ENCODE results near the gene FRY. TPM values are rescaled to one million over a fixed set of nuclear protein-coding genes. Genes with fewer than 3 reads are reported as not detected.
A peak's percentile ranks its signal among the peaks of the same experiment; 100 is the strongest.

Gene FRY
- total and polyA plus RNA-seq, 11 donors = 21.6 to 237 (median 165) TPM

- no peak overlapping the region for H3K4me3 ChIP-seq
- H3K9me3 ChIP-seq = no peaks in the 10 kb centered on the region
- no peak for TF ChIP-seq CTCF (IDR thresholded peaks at IDR 0.05)
- H3K4me1 ChIP-seq = peaks cover 0 to 59% (median 15%) of the 10 kb centered on the region in 12 donors
- H3K27ac ChIP-seq = peak overlapping the region in 8 of 12 donors; percentile 3 to 74 (median 62)
- H3K36me3 ChIP-seq = peaks cover 0 to 65% (median 15%) of the 10 kb centered on the region in 9 donors
- intact Hi-C loops (cut with DNase I) = loop anchor here in 2 of 10 donors (5.0 to 10.0 kb wide), 2 partner anchors 36 to 179 kb away; no protein-coding TSS in a partner anchor
- peak; percentile 65 to 81 (median 77) for ATAC-seq
- peak in 1 of 5 donors; percentile 12 for DNase-seq
- H3K27me3 ChIP-seq = no peaks in the 10 kb centered on the region
- 50 to 66% (median 63%) methylated on average over 1 of the region's 1 CpG for WGBS, 4 donors
Observed at GRCh38 chr13:32203736-32204135, 172.2 kb downstream of the FRY start.

DNA sequence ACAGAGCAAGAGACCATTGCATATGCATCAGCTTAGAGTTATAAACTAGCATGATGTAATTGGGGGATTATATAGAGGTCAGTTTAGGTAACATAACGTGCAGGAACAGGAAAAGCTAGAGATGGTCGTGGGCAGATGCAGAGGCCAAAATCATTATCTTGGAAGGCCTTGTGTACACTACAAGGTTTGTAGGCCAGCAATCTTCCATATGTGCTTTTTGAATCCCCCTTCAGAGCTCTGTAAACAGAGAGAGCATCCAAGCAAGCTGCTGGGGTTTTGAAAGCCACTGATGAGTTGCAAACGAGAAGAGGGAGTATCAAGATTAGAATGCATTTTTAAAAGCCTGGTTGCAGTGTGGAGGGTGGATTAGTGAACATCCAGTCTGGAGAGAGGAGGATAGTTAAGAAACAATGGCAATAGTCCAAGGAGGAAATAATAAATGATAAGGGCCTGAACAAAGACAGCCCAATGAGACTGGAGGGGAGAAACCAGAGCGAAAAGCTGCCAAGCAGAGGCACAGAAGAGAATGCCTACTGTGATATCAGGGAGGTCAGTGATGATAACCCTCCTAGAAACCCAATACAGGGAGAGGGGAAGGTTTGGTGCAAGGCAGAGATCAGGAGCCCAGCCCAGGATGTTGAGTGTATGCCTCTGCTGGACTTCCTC, 174.0 kb downstream of the FRY start:
- H3K4me1 ChIP-seq = peaks cover 3 to 72% (median 20%) of the 10 kb centered on the region in 12 donors
- ATAC-seq (peak in 1 of 4 donors; percentile 21), DNase-seq (no peak)
- no peaks in the 10 kb centered on the region for H3K27me3 ChIP-seq
- TF ChIP-seq POLR2A (IDR thresholded peaks at IDR 0.05) (no peak), CTCF (IDR thresholded peaks at IDR 0.05) (no peak)
- H3K27ac ChIP-seq = peak overlapping the region in 9 of 12 donors; percentile 1 to 70 (median 33)
- WGBS, 4 donors = 16 to 21% (median 21%) methylated on average over 4 of the region's 4 CpGs
- intact Hi-C loops (cut with DNase I) = loop anchor here in 2 of 10 donors (10.0 kb wide), 1 partner anchor 181 kb away; no protein-coding TSS in a partner anchor
- no peaks in the 10 kb centered on the region for H3K9me3 ChIP-seq
- H3K36me3 ChIP-seq = peaks cover 0 to 68% (median 33%) of the 10 kb centered on the region in 9 donors
- H3K4me3 ChIP-seq = no peak overlapping the region

- intact Hi-C loops (cut with DNase I) = loop anchor here in 2 of 10 donors (10.0 kb wide), 1 partner anchor 181 kb away; no protein-coding TSS in a partner anchor
- Histone ChIP-seq H3K27me3 (no peaks in the 10 kb centered on the region), H3K4me3 (no peak overlapping the region), H3K36me3 (peaks cover 0 to 69% (median 40%) of the 10 kb centered on the region in 9 donors), H3K4me1 (peaks cover 3 to 72% (median 21%) of the 10 kb centered on the region in 12 donors), H3K27ac (peak overlapping the region in 9 of 12 donors; percentile 1 to 70 (median 37)), H3K9me3 (no peaks in the 10 kb centered on the region)
- DNase-seq = no peak
- WGBS, 4 donors = 59 to 68% (median 65%) methylated on average over 5 of the region's 5 CpGs
- ATAC-seq = no peak
- TF ChIP-seq POLR2A (IDR thresholded peaks at IDR 0.05) (no peak), CTCF (IDR thresholded peaks at IDR 0.05) (no peak)
Observed at GRCh38 chr13:32206097-32206740, 174.6 kb downstream of the FRY start.

DNA sequence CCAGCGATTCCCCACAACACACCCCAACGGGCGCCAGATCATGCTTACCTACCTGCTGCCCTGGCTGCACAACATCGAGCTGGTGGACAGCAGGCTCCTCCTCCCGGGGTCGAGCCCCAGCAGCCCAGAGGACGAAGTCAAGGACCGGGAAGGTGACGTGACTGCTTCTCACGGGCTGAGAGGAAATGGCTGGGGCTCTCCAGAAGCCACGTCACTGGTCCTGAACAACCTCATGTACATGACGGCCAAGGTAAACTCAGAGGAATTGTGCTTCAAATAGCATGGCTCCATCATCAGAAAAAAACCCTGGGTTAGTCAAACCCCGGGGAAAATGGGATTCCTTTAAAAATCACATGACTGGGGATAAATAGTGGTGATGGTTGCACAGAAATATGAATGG, 177.3 kb downstream of the FRY start:
- no peak for TF ChIP-seq CTCF (IDR thresholded peaks at IDR 0.05)
- no peak for TF ChIP-seq POLR2A (IDR thresholded peaks at IDR 0.05)
- Histone ChIP-seq H3K4me1 (peaks cover 3 to 67% (median 25%) of the 10 kb centered on the region in 12 donors), H3K27me3 (no peaks in the 10 kb centered on the region), H3K27ac (peak overlapping the region in 6 of 12 donors; percentile 62 to 74 (median 68)), H3K4me3 (no peak overlapping the region), H3K9me3 (no peaks in the 10 kb centered on the region), H3K36me3 (peaks cover 0 to 69% (median 56%) of the 10 kb centered on the region in 9 donors)
- no peak for DNase-seq
- WGBS, 4 donors = 86 to 89% (median 86%) methylated on average over 13 of the region's 13 CpGs
- intact Hi-C loops (cut with DNase I) = loop anchor here in 2 of 10 donors (10.0 kb wide), 1 partner anchor 184 kb away; no protein-coding TSS in a partner anchor
- no peak for ATAC-seq

Measured in heart left ventricle (tissue), 16 donors.